Measurements from ENCODE around the gene MYD88.

DNA sequence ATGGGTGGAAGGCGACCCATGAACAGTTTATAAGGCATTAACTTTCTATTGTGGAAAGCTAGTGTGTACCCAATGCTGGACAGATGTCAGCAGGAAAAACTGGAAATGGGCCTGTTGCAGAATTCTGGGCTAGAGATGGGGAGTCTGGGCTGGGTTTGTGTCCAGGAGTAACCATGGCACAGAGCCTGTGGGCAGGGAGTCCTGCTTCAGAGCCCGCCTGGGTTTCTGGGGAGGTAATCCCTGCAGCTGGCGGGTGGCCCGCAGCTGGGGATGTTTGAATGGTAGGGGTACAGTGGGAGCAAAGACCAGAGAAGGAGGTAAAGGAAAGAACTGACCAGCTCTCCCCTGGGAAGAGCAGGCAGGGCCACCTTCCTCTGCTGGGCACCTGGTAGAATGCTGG lies 27.3 kb upstream of the MYD88 start:
- TF ChIP-seq, protein P1, sequence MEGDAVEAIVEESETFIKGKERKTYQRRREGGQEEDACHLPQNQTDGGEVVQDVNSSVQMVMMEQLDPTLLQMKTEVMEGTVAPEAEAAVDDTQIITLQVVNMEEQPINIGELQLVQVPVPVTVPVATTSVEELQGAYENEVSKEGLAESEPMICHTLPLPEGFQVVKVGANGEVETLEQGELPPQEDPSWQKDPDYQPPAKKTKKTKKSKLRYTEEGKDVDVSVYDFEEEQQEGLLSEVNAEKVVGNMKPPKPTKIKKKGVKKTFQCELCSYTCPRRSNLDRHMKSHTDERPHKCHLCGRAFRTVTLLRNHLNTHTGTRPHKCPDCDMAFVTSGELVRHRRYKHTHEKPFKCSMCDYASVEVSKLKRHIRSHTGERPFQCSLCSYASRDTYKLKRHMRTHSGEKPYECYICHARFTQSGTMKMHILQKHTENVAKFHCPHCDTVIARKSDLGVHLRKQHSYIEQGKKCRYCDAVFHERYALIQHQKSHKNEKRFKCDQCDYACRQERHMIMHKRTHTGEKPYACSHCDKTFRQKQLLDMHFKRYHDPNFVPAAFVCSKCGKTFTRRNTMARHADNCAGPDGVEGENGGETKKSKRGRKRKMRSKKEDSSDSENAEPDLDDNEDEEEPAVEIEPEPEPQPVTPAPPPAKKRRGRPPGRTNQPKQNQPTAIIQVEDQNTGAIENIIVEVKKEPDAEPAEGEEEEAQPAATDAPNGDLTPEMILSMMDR (conservative IDR thresholded peaks at IDR 0.05; ENCODE audit: low read length): no peak
- TF ChIP-seq EZH2phosphoT487 (IDR thresholded peaks at IDR 0.05; ENCODE audit: borderline replicate concordance, low read depth, low read length): no peak
